Measurements from ENCODE around the gene NR2F2.

NR2F2 gene

DNA sequence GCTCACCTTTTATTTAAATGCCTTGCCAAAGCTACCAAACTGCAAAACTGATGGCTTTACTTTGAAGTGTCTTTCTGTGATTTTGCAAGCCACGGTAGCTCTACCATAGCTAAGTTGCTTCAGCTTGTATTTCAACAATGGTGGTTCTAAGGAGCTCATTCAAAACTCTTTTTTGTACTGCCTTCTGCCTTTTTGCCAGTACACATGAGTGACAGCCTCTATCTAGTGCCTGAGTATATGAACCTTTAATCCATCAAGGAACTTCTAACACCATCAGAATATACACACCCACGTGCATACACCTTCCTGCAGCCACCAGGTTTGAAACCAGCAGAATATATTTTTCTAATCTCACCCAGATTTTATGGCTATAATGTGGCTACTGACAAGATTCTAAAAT is 10.4 kb upstream of the NR2F2 start:
- no peak for DNase-seq (ENCODE audit: low read depth)

DNA sequence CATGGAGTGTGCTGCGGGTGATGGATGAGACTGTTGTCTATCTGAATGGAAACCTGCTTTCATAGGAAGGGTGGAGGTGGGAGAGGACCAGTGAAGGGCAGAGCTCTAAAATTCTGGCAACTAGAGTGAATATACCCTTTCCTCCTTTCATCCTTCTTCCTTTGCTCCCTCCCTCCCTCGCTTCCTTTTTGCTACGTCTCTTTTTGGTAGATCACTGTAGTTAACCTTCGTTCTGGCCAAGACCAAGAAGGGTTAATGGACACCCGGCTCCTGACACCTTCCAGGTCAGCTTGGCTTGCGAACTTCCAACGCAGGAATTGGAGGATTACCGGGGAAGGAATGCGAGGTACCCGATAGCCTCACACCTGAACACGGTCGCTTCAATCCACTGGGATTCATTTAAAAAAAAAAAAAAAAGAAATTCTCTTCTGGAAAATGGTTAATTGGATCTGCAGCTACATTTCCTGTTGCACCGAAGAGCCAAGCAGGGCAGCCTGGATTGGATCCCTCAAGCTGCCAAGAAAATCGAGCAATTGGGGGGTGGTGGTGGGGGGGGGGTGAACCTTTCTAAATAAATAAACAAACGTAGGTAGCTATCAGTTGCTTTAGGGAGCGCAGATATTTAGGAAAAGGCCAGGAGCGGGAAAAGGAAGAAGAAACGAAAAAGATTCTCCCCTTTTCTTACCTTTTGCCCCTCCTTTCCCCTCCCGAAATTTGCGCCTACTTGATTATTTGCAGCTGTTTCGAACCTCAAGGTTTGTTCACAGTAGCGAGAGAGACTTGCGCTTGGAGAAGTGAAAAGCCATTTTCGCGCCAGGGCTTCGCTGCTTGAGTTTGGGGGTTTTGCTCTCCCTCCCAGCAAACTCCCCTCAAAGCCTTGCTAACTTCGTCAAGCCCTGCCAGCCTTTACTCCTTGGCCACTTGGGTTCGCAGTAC is 9.5 kb upstream of the NR2F2 start:
- no peak for DNase-seq (ENCODE audit: low read depth)

DNA sequence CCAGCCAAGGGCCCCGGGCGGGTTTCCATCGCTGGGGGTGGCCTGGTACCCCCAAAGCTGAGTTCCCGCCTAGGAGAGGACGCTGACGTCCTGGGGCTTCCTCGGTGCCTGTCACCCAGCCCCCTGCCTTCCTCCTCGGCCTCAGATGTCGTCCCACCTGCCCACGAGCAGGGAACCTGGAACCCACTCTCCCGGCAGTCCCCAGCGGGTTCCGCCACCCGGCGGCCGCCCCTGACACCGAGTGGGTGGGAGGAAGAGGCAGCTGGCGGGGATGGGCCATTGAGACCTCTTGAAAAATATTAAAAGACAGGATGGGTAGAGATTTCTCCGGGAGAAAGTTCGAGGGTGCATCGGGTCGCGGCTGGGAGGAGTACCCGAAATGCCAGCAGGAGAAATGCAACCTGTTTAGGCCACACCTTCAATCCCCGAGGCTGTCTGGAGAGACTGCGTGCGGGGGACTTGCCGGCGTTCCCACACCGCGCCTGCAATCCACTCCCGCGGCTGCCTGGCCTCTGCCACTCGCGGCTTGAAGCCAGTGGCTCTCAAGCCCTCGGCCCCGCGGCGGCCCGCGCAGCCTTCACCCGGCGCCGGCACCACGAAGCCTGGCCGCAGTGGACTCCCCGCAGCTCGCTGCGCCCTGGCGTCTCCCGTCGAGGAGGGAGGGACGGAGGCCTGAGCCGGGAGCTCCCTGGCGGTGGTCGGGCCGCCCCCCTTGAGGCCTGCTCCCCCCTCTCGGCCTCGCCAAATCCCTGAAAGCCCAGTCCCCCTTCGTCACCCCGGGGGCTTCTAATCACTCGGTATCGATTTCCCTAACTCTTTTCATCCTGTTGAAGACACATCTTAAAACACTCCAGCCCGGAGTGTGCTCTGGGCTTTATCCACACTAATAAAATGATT is 8.6 kb upstream of the NR2F2 start:
- no peak for DNase-seq (ENCODE audit: low read depth)

DNA sequence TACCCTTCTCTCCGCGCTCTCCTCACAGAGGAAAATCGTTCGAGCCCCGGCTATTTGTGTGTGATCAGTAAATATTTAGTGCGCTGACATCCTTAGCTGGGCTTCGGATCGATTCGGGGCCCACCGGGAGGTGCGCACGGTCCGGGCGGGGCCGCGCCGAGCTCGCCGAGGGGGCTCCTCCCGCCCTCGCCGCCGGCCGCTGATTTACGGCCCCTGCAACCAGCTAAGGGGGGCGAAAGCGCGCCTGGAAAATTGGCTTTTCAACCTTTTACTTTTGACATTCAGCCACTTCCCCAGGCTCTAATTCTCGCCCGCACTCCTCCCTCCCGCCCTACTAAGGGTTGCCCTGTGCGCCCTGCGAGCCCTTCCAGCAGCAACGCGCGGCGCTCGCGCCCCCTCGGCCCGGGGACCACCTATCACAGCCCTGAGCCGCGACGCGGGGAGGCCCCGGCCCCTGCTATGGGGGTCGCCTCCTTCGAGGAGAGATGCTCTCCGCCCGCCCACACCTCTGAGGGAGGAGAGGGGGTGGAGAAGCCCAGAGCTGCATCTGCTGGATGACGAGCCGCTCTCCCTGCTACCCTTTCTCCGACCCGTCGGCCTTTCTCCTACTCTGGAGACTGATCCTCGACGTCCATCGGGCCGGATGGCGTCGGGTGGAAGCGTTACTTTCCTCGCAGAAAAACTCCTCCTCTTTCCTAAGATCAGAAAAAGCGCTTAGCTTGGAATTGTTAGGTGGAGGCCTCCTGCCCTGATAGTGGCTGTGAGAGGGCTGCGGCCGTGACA is 7.8 kb upstream of the NR2F2 start:
- no peak for DNase-seq (ENCODE audit: low read depth)

DNA sequence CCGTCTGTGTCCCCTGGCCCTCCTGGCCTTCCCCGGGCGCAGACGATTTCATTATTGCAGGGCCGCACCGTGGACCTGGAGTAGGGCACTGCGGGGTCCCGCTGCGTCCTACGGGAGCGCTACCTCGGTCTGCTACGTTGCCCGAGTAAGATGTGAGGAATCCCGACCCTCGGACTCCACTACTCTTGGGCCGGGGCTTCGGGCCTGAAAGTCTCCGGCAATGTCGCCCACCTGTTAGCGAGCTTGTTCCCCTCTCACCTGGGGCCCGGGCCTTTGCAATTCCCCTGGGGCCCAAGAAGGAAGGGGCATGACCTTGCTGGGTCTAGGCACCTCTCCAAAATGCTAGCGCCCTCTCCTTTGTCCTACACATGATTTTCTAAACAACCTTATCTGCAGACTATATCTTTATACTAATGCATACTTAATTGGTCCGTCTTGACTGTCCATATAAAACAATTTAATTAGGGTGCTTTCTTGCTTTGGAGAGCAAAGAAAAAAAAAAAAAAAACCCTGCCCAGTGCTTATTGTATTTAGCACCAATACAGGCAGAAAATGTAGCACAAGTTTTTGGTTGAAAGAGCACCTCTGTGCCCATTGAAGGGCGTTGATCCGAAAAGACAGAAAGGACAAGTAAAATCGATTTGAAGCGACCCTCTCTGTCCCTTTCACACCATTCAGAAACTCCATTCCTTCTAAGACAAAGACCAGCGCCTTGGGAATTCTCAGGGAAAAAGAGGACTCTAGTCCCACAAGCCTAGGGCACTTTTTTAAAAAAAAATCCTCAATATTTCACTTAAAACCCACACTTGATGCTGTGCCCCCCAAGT is 7.0 kb upstream of the NR2F2 start:
- DNase-seq (ENCODE audit: low read depth) = no peak

DNA sequence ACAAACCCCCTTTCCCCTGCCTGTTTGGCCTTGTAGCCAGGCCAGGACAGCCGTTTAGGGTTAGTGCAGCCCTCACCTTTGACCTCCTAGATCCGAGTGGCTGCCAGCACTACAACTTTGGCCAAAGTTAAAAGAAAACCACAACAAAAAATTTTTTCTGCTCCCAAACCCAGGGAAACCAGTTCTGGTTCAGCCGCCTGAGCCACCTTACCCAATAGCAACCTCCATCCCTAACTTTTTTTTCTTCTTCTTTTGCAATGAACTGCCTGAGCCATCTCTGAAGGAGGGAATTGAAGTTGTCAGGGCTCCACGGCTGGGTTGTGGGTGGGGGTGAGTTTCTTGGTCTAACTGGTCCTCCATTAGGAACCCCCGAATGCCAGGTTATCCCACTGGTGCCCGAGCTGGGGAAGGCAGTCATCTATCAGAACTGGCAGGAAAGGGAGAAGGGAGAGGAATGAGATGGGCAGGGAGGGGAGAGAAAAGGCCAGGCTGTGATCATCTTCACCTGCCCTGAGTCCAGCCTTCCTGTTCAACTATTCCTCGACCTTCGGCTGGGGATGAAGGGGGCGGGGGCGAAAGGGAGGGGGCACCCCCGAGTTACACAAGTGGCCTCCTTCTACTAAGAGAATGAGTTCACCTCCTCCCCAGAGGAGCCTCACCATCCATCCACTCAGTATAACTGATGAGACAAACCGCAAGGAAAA is 6.2 kb upstream of the NR2F2 start:
- DNase-seq (ENCODE audit: low read depth) = no peak

DNA sequence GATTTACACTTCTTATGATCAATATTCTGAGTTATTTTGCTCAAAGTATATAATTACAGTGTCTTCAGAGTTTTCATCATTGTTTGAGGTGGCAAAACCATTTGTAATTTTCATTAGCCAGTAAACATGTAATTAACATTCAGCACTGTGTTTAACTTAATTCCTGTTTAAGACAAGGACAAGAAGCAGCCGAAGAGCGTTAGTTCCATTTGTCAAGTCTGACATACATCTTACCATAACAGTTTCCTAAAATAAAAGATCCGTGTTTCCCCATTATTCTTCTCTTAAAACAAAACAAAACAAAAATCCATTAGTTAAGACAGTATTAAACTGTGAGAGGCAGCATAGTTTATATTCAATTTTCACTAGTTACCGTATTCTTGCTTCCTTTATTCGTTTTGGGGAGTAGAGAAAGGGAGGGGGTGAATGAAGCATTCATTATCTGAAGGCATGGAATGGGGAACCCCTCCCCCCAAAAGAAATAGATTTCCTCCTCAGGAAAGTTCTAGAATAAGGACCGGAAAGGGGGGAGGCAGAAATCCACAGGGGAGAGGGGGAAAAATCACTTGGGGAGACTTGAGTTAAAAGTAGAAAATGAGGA is 5.5 kb upstream of the NR2F2 start:
- no peak for DNase-seq (ENCODE audit: low read depth)

DNA sequence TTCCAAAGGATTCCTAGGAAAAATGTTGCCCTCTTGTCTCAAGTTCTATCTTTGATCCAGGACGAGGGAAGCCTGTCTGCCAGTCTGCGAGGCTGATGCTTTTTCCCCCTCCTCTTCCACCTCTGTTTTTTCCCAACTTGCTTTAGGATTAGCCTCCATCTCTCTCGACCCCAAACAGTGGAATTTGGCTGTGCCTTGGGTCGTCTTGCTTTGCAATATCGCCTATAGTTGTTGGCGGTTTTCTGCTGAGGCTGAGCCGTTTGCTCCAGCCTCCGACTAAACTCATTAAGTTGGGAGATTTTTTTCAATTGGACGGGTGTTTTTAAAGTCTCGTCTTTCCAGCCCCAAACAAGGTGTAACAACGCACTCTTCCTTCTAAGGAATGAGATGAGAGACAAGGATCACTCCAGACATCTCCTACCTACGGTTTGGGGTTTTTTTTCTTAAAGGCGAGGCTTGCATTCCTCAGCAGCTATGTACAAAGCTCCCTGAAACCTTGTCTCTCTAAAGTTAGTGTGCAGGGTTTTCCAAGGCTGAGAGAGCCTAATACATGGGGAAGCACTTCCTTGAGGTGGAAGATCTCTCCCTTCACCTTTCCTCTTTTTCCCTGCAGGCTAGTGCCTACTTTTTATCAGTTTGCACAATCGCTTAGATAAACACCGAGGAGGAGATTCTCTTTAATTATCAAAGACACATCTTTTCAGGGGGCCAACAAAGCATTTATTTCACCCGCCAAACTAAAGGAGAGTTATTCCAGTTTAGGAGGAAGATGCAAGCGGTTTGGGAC is 4.8 kb upstream of the NR2F2 start:
- DNase-seq (ENCODE audit: low read depth) = no peak

DNA sequence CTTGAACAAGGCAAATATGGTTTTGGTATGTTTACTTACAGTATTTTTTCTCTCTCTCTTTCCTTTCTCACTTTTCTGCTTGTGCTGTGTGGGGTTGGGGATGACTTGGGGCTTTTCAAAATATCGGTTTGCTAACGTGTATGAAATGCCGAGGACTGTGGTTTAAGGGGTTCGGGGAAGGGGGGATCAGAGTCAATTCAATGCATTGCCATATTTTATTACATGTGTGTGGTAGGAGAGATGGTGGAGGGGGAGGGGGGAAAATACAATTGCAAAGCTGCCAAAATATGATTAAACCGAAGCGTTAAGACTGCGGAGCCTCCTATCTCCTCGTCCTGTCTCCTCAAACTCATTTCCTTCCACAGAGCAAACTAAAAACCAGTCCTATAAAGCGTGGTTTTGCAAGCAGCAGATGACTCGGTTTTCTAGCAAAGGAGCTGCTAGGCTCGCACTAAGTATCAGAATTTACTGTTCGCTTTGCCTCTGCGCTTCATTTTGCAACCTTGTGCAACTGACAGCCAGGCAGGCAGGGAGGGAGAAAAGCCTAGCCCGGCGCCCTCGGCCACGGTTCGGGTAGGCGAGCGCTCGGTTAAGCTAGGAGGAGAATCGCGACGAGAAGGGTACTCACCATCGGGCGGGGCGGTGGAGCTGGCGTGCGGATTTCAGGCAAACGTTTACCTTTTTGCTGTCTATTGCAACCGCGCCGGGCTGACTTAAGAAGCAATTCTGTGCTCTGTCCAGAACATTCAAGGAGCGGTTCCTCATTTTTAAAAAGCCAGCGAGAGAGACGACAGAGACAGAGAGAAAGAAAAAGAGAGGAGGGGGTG is 4.0 kb upstream of the NR2F2 start:
- no peak for DNase-seq (ENCODE audit: low read depth)

DNA sequence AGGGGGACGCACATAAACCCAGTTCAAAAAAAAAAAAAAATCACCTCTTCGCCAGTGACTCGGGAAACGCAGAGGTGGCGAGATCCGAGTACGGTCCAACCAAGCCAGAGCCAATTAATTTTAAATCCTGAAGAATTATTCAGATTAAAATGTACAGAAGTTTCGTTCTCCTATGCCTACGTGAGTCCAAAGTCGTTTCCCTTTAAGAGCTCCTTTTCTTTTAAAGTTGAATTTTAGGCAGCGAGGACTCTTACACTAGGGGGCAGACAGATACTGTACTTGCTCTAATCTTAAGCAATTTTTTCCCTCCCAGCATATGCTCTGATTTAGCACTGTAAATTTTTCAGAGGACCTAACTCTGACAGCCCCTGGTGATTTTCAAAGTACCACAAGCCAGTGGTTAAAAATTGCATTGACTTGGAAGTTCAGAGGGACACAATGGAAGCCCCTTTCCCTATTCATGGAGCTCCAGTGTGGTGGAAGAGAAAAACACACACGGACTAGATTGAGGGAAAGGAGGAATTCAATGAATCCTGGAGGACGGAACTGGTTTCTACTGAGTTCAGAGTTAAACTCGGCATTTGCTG is 3.3 kb upstream of the NR2F2 start:
- DNase-seq (ENCODE audit: low read depth) = no peak

DNA sequence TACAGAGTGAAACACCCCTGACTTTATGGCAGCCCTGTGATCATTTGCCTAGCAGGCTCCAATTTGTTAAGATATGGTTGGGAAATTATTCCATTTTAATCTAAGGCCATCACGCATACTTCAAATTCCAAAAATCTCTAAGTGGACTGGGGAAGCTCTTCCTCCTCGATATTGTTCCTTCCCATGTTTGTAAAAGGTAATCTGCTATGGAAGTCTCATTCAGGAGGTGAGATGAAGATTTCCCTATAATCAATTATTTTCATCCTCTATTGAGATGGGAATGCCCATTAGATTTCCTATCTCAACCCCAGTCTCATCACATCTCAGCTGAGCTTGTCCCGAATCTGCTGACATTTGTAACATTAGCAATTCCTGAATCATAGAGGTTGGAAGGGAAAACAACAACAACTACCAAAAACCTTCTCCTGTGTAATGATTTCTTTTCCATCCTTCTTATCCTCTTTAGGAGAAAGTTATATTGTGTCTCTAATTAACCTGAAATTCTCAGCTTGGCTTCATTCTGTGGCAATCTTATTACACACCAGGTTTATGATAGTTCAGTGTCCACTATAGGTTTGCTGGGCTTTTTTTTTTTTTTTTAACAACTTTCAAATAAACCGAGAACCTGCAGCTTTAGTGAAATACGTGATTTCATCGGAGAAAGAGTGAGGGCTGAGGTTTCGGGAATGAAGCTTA is 2.2 kb upstream of the NR2F2 start:
- no peak for DNase-seq (ENCODE audit: low read depth)

DNA sequence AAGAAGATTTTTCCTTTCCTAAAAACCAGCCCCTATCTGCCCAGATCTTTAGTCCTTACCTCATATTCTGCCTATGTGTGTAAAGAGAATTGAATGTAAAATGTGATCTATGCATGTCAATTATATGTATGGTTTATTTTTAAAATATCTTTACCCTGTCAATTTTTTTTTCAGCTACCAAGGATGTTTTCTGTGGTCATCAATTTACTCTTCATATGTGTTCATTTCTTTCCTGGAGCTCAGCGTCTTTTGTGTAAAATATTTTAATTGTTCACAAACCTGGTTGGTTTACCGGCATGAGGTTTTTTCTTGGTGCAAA is 1.7 kb upstream of the NR2F2 start:
- DNase-seq (ENCODE audit: low read depth) = no peak

DNA sequence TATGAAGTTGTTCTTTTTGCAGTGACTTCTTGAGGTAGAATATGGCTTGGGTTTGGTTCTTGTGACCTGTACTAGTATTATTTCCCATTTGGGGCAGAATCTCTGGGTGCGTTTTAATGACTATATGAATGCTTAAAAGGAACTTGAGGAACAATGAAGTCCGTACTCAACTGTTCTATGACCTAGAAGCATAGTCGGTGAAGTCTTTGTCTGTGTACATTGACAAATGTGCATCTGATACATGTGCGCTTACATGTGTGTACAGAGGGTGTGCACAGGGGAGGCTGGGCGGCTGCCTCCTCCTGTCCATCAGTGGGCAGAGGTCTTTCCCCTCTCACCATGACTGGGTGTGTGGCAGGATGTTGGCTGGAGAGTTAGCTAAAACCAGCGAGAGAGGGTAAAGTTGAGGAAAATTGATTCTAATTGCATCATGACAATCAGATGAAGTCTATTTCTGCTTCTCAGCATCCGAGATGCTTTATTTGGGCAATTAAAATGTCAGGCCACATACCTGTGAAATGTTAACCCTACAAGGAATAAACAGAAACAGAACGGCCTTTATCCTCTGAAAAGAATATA is 1.0 kb upstream of the NR2F2 start:
- no peak for DNase-seq (ENCODE audit: low read depth)

DNA sequence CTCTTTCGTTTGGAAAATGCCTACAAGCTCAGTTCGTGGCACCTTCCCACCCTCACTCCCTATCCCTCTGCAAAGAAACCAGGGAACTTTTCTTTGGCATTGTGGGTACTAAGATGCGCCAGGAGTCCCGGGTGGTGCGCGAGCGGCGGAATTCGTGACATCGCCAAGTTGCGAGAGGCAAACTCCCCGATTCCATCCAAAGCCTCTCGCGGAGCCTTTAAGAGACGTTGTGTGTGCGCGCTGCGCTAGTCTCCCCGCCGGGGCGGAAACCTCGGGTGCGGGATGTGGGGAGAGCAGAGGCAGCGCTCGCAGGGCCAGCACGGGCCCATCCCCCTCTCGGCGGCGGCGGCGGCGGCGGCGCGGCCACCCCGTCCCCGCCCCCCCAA is 443 bp upstream of the NR2F2 start:
- no peak for DNase-seq (ENCODE audit: low read depth)

DNA sequence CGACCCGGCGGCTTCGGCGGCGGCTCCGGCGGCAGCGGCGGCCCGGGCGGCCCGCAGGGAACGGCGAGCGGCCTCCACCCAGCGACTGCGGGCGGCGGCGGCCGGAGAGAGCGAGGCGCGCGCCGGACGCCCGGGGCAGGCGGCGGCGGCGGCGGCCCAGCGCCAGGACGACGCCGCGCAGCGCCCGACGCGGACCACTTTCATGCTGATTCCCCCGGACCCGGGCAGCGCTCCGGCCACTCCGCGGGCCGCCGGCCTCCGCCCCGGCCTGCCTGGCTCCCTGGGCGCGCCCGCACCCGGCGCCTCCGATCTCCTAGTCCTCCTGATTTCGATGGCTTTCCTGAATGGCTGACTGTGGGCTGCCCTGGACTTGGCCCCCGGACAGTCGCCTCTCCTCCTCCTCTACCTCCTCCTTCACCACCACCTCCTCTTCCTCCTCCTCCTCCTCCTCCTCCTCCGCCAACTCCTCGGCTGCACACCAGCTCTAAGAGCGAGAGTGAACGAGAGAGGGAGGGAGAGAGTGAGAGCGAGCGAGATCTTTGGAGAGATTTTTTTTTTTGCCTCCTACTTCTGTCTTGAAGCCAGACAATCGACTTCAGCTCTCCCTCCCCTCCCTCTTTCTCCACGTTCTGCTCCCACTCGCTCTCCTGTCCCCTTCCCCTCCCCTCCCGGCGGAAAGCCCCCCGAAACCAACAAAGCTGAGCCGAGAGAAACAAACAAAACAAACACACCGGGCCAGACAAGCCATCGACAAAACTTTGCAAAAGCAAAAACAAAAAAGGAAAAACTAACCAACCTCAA is 844 bp downstream of the NR2F2 start:
- DNase-seq (ENCODE audit: low read depth) = no peak

DNA sequence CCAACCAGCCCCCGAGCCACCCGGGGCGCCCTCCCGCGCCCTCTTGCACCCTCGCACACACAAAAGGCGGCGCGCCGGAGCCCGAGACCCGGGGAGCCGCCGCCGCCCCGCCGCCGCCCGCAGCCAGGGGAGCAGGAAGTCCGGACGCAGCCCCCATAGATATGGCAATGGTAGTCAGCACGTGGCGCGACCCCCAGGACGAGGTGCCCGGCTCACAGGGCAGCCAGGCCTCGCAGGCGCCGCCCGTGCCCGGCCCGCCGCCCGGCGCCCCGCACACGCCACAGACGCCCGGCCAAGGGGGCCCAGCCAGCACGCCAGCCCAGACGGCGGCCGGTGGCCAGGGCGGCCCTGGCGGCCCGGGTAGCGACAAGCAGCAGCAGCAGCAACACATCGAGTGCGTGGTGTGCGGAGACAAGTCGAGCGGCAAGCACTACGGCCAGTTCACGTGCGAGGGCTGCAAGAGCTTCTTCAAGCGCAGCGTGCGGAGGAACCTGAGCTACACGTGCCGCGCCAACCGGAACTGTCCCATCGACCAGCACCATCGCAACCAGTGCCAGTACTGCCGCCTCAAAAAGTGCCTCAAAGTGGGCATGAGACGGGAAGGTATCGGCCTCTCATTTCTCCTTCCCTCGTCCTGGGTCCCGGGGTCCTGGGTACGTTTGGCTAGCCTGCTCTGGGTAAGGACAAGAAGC is 1.6 kb downstream of the NR2F2 start:
- DNase-seq (ENCODE audit: low read depth) = no peak
